ENCODE data around the gene SMU1.
"Not testable (repeated sequence)": the region's sequence is repeated elsewhere in the genome, so short reads cannot be mapped to it uniquely, and the experiment has no call there.

The SMU1 gene

DNA sequence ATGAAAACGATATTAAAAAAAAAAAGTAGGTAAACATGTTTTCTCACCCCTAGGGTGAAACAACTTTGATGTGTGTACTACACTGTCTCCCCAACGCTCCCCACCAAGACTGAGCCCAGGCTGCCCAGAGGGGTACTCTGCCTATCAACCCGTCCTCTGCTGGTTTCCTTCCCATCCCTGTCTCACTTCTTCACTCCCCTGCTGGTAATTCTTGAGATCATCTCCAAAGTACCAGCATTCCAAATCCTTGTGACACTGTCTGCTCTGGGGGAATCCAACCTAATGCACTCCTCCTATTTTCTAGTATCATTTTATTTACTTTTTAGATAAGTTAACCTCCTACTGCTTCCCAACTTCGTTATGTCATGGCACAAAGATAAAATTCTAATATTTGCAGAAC, 68.7 kb downstream of the SMU1 start:
- DNase-seq: no peak

DNA sequence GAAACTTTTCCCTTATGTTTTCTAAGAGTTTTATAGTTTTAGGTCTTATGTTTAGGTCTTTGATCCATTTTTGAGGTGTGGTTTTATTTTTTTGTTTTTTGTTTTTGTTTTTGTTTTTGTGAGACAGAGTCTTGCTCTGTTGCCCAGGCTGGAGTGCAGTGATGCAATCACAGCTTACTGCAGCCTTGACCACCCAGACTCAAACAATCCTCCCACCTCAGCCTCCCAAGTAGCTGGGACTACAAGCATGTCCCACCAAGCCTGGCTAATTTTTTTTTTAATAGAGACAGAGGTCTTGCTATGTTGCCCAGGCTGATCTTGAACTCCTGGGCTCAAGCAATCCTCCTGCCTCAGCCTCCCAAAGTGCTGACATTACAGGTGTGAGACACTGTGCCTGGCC, 71.1 kb downstream of the SMU1 start:
- DNase-seq: not testable (repeated sequence)

DNA sequence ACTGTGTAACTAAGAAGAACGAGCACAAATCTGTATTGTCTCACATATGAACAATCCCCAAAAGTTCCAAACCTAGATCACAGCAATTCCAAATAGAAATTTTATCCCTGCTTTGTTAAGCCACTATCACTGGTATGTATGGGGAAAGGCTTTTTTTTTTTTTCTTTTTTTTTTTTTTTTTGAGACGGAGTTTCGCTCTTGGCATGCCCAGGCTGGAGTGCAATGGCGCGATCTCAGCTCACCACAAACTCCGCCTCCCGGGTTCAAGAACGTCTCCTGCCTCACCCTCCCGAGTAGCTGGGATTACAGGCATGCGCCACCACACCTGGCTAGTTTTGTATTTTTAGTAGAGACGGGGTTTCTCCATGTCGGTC, 75.8 kb downstream of the SMU1 start:
- DNase-seq: not testable (repeated sequence)

DNA sequence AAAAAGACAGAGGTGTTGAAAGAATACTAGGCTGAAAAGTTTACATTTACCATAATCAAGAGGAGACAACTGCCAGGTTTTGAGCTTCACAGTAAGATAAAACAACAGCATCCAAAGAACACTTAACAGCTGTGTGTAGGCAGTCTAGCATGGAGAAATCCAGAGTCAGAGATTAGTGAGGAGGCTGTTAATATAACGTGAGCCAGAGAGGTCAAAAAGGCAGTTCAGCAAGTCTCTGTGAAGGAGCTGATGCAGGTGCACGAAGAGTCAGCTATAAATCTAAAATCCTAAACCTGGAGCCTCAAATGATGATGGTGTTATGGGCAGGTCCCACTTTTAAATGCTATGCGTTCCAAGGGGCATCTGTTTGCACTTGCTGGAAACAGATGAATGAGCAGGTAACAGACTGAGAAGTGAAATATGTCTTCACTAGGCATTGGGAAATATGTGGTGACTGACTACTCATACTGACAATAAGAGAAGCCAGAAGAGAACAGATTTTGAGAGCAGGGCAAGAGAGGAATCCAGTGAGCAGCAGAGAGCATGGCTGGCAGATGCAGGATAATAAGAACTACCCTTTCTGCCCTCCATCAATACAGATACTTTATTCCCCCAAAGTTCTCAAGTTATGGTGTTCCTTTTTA, 83.8 kb downstream of the SMU1 start:
- no peak for DNase-seq

DNA sequence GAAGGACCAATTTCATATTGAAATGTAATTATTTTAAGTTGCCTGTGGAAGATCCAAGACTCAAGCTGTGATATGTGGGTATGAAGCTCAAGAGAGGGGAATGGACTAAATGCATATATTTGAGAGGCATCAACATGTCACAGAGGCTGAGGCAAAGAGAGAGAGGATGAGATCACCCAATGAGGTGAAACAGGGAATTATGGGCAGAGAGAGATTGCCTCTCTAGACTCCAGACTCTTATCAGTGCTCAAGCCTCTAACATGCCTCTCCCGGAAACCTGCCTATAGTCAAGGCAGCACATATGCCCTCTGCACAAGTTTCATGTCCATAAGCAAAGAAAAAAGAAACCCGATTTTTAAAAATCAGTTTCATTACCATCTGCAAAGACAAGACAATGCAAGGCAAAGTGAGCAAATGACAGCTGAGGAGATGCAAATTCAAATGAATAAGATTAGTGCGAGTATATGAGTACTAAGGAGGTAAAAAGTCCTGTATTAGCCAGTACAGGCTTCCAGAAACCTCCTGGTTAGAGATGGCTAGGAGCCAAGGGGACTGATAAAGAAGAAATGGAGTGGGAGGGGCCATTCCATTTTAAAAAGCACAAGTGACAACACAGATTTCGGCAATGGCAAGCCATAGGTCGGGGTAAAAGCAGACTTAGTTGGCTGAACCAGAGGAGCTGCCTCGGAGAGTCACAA, 84.4 kb downstream of the SMU1 start:
- DNase-seq: no peak
